ENCODE measurements around the gene ZFPL1. TPM values are rescaled to one million over a fixed set of nuclear protein-coding genes. Genes with fewer than 3 reads are reported as not detected.

The ZFPL1 gene
- total RNA-seq, 1 donor from 2014 or later: 31.7 TPM

DNA sequence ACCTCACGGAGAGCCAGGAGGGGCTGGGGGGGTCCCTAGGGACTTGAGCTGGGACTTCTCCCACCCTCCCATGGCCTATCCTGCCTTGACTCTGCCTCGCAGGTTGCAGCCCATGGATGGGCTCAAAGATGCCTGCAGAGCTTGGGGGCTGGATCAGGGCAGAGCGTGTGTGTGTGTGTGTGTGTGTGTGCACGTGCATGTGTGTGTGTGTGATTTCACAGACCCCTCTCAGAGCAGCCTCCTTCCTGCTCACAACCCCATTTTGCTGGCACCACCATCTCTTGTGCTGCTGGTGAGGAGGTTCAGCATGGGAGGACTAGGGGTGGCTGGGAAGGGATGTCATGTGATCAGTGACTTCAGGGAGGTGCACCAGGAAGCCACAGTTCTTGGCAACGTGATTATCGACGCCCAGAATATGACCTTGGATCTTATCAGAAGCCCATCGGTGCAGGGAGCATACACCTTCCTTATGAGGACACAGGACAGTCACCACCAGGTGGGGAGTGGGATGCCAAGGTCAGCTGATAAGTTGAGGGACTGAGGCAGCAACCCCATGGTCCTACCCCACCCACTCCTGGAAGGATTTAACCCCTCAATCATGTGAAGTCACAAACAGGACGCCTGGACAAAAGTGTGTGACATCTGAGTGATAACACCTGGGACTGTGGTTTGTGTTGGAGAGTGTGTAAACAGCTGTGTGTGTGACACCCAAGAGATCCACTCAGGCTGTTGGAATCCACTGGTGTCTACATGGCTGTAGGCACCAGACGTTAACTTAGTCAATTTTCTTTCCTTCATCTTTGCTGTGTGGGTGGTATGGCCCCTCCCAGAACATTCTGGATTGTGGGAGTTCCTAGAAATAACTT lies 23.8 kb upstream of the ZFPL1 start:
- intact Hi-C loops (cut with micrococcal nuclease): no loop called here

DNA sequence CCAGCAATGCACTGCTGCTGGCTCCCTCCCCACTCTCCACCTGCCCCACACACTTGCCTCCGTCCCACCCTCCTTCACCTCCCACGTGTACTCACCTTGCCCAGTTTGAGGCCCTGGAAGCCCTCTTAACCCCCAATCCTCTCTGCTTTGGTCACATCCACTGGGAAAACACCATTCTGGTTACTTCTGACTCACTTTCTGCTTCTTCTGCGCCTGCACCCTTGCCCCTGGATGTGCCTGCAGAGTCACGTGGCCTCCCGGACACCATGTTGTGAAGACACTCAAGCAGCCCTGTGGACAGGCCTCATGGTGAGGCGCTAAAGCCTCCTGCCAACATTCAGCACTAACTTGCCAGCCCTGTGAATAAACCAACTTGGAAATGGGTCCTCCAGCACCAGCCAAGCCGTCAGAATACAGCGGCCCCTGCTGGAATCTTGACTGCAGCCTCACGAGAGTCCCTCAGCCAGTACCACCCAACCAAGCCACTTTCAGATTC lies 23.1 kb upstream of the ZFPL1 start:
- intact Hi-C loops (cut with micrococcal nuclease): no loop called here

GRCh38 chr11:65063532-65063931 lies 20.5 kb upstream of the ZFPL1 start:
- intact Hi-C loops (cut with micrococcal nuclease): no loop called here

DNA sequence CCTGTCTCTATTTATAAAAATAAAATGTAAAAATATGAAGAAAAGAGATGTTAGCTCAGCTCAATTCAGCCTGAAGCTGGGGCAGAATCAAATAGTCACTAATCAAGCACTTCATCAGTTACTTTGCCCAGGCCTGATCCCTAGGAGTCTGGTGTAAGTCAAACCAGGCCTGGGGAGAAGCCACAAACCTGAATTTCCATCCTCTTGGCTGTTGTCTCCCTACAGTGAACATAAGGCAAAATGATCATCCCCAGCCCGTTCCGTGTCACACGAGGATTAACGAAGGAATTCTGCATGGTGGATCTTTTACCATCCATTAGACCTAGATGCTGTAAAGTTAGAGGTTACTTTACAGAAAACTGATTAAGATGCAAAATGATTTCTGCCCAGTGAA lies 19.2 kb upstream of the ZFPL1 start:
- intact Hi-C loops (cut with micrococcal nuclease): no loop called here

DNA sequence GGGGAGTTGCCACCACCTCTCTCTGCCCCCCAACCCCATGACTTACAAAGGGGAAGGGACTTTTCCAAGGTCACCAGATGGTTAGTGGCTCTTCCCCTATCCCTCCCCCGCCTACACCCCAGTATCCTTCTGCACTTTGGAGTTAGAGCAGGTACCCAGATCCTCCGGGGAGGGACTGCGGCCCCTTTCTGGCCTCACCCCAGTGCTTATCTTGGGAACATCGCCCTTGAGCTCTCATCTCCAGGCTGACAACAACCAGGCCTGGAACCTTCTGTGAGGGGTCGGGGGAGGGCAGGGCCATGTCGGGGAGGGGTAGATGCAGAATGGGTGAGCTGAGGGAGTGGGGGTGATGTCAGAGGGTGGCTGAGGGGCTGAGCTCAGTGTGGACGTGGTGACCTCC lies 18.2 kb upstream of the ZFPL1 start:
- intact Hi-C loops (cut with micrococcal nuclease): no loop called here

- intact Hi-C loops (cut with micrococcal nuclease): no loop called here
These were observed 17.7 kb upstream of the ZFPL1 start for GRCh38 chr11:65066315-65066714.

GRCh38 chr11:65066805-65067291 lies 17.2 kb upstream of the ZFPL1 start:
- intact Hi-C loops (cut with micrococcal nuclease): no loop called here

GRCh38 chr11:65067446-65067845 lies 16.6 kb upstream of the ZFPL1 start:
- intact Hi-C loops (cut with micrococcal nuclease): no loop called here

GRCh38 chr11:65069217-65069616 lies 14.8 kb upstream of the ZFPL1 start:
- intact Hi-C loops (cut with micrococcal nuclease): no loop called here

GRCh38 chr11:65071907-65072630 lies 12.0 kb upstream of the ZFPL1 start:
- intact Hi-C loops (cut with micrococcal nuclease): no loop called here

DNA sequence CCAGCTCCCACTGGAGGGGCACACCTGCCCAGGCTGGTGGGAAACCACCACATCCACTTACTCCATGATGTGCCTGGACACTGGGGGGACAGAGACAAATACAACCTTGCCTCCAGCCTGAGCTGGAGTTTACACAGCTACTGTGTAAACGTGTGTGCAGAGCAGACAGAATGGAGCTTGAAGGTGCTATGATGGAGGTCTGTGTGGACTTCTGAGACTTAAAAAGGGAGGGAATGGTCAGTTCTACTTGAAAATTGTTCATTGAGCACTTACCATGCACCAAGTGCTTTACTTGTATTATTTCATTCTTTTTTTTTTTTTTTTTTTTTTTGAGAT lies 11.4 kb upstream of the ZFPL1 start:
- intact Hi-C loops (cut with micrococcal nuclease): no loop called here

DNA sequence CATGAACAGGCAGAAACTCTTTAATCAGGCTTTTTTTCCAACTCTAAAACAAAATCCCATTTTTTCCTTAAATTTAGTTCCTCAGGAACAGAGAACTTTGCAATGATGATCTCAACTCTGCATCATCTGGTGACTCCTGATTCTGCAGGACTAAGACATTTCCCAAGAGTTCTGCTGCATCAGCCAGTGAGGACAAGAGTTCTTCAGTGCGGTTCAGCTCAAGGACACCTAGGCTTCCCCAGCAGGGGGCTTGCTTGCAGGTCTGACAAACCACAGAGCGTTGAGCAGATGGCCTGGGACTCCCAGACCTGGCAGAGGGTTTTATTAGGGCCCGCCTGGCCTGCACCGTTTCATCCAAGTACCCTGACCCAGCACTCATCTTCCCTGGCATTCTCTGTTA lies 6.6 kb upstream of the ZFPL1 start:
- intact Hi-C loops (cut with micrococcal nuclease): no loop called here

DNA sequence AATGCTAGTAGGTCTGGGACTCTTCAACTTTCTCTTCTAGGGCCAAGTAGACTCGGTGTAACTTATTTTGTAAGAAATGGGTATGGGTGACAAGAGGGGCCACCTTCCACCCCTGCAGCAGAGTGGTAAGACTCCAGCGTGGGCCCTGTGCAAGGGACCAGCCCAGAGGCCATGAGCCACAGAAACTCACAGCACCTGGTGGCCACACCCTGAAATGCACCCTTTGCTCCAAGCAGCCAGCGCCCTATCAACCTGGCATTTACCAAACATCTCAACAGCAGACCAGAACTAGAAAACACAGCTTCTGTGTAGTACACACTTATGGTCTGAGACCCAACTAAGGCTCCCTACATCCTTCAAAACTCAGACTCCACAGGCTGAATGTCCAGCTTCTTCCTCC lies 5.9 kb upstream of the ZFPL1 start:
- intact Hi-C loops (cut with micrococcal nuclease): loop anchor here (1.0 kb wide), 1 partner anchor 65 kb away; no protein-coding TSS in a partner anchor

DNA sequence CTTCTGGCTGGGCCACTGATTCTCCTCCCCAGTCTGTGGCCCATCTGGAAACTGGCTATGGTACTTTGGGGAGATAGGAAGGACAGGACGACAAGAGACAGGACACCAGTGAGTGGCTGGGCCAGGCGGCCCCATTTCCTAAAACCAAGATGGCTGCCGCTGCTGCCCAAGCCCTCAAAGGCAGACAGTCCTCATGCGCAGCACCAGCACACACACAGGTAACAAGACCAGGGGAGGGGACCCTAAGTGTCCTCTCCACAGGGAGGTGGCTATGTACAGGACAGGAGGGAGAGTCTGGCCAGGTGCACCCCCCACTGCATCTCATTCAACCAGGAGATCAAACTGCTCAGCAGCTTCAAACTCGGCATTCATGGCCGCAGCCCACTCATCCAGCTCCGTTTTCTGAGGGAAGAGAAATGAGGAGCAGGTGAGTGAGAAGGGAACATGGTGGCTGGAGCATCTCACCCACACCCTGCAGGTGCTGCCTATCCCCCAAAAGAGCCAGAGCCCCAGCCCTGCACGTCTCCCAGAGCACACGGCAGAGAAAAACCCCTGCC lies 5.2 kb upstream of the ZFPL1 start:
- intact Hi-C loops (cut with micrococcal nuclease): loop anchor here (1.0 kb wide), 1 partner anchor 66 kb away; no protein-coding TSS in a partner anchor

DNA sequence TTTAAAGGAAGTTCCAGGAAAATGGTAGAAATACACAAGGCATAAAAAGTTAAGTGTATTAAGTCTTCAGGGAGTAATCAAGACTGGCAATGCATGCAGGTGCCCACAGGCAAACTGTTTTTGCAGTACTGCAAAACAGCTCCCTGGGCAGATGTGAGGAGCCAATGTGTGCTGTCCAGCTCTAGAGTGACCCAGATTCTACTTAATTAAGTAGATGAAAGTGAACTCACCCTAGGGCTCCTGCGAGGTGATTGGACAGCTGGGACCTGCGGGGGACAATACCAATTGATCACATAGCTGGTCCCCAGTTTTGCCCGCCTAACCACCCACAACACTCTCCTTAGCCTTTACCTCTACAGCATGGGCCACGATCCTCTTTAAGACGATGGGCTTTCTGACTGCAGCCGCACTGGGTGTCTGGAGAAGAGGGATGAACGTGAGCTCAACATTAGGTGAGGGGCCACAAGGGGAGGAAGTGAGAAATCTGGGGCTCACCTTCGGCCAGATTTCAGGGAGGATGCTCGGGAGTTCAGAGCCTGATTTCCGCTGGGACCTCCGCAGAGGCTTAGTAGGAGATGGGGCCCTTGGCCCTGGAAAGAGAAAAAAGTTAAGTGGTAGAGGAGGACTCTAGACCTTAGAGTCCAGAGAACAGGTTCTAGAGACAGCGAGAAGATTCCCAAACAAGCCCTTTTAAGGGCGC lies 738 bp upstream of the ZFPL1 start:
- intact Hi-C loops (cut with micrococcal nuclease): loop anchor here (5.0 kb wide), 1 partner anchor 166 kb away; the partner anchor contains the start of gene ATG2A

- intact Hi-C loops (cut with micrococcal nuclease): loop anchor here (1.0 to 5.0 kb wide), 7 partner anchors 12 to 167 kb away; partner anchors contain the start of genes ATG2A, FAU, MRPL49 and SAC3D1
These were observed 765 bp downstream of the ZFPL1 start for GRCh38 chr11:65084598-65085375.

DNA sequence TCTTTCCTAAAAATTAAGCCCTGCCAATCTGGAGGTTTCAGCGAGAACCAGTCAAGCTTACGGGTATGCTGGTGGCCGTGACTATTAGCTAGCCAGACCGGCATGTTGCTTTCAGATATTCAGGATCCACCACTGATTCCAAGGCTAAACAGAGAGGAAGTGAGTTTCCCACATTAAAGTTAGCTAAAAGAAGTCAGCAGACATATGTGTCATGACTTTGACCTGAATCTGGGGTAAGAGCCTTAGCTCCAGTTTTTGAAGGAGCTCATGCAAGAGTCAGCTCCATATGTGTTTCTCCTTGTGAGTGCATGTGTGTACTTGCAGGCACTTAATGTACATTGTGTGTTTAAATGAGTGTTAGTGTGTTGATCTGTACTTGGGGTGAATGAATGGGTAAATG lies 1.4 kb downstream of the ZFPL1 start:
- intact Hi-C loops (cut with micrococcal nuclease): no loop called here

- intact Hi-C loops (cut with micrococcal nuclease): no loop called here
These were observed 2.8 kb downstream of the ZFPL1 start for GRCh38 chr11:65086809-65087208.

GRCh38 chr11:65087216-65087615 lies 3.2 kb downstream of the ZFPL1 start:
- intact Hi-C loops (cut with micrococcal nuclease): no loop called here

DNA sequence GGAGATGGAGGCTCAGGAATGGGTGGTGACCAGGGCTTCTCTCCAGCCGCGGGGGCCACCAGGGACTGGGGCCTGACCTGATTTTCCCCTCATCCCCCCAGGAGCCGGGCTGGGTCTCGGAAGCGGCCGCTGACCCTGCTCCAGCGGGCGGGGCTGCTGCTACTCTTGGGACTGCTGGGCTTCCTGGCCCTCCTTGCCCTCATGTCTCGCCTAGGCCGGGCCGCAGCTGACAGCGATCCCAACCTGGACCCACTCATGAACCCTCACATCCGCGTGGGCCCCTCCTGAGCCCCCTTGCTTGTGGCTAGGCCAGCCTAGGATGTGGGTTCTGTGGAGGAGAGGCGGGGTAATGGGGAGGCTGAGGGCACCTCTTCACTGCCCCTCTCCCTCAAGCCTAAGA lies 3.8 kb downstream of the ZFPL1 start:
- intact Hi-C loops (cut with micrococcal nuclease): no loop called here

Measured in T-helper 2 cell treated with Interferon-gamma antibody and Interleukin-4, amounts not matched to agents 100 ng/mL and 5 ng/mL, for 36 hours (primary cell).